K562 (cell line): Measurements from ENCODE around the gene GLP2R. TPM values are rescaled to one million over a fixed set of nuclear protein-coding genes. Genes with fewer than 3 reads are reported as not detected.

Experiments
- ATAC-seq: fragments of 200-7000 bp; cut with Tn5 transposase; 3 replicates; pipeline ENCODE4 v1.9.1; 2020; ENCODE audit warnings: moderate library complexity
- BruUV-seq: library from RNA; stranded (reverse); fragments of 400-500 nt; replicated peaks from 2 replicates; lab custom pipeline; 2021; lab: Mats Ljungman, UMichigan
- CTCF ChIA-PET: fragments of 300-600 bp; formaldehyde crosslinking; extraction: SDS; loops from one replicate; lab custom pipeline; 2021; ENCODE audit warnings: low intra/inter-chr PET ratio; lab: Yijun Ruan, JAX
- POLR2A ChIA-PET: fragments of 300-600, 350-650 bp; sonication (Branson Sonifier 250); formaldehyde crosslinking; extraction: SDS; loops from one replicate; lab custom pipeline; 2021; ENCODE audit warnings: antibody characterized with exemption, inconsistent platforms; lab: Yijun Ruan, JAX
- DNase-seq, 4 experiments: peaks; one replicate each; pipeline versions ENCODE4 v3.0.0 to v3.0.0-alpha.2; 2011 to 2018; ENCODE audit warnings: low spot score in 3 of 4, mixed read lengths in 3 of 4; ENCODE audit errors: extremely low read depth in 1 of 4
- FAIRE-seq: peaks from 2 replicates; lab custom pipeline; 2011; peaks lifted over from hg19 to GRCh38; lab: Jason Lieb, UNC
- H2AFZ ChIP-seq: 2 replicates; pipeline ENCODE4 v1.6.0; 2011; ENCODE audit warnings: low read depth, low read length, control low read depth, inconsistent platforms
- H3K27ac ChIP-seq: fragments of 200-600 bp; 3 replicates; pipeline ENCODE4 v1.8.0; 2011; ENCODE audit warnings: low read depth, mild to moderate bottlenecking, control low read depth, inconsistent platforms, low read length, moderate library complexity, mixed read lengths; ENCODE audit errors: extremely low read depth
- H3K27me3 ChIP-seq, 2 experiments: fragments of 300-600 bp in 1 of 2; 2 replicates in 1 of 2; 3 replicates in 1 of 2; pipeline versions ENCODE4 v1.6.0 to v1.8.0; 2011; ENCODE audit warnings: inconsistent platforms in 2 of 2, low read length in 2 of 2, mild to moderate bottlenecking in 1 of 2, mixed read lengths in 1 of 2, moderate library complexity in 1 of 2; ENCODE audit not compliant: control insufficient read depth in 2 of 2, insufficient read depth in 2 of 2
- H3K36me3 ChIP-seq: fragments of 300-600 bp; 3 replicates; pipeline ENCODE4 v1.8.0; 2011; ENCODE audit warnings: mild to moderate bottlenecking, low read length, inconsistent platforms; ENCODE audit not compliant: control insufficient read depth, insufficient read depth
- H3K4me1 ChIP-seq, 2 experiments: fragments of 200-600 bp in 1 of 2; replicated peaks in 1 of 2; 2 replicates in 1 of 2; 3 replicates in 1 of 2; pipeline versions ENCODE4 v1.5.1 to v1.8.0; 2011; ENCODE audit warnings: inconsistent platforms in 2 of 2, low read length in 2 of 2, mild to moderate bottlenecking in 1 of 2, mixed read lengths in 1 of 2, moderate library complexity in 1 of 2; ENCODE audit not compliant: control insufficient read depth in 2 of 2, insufficient read depth in 2 of 2
- H3K4me2 ChIP-seq: 2 replicates; pipeline ENCODE4 v1.6.1; 2011; ENCODE audit warnings: low read length, control low read depth, inconsistent platforms, mixed read lengths; ENCODE audit not compliant: insufficient read depth
- H3K4me3 ChIP-seq: fragments of 200-600 bp; sonication (generic), shearing (Covaris generic); 2 replicates; pipeline ENCODE4 v1.5.1; 2016; ENCODE audit warnings: control low read depth, inconsistent platforms
- H3K79me2 ChIP-seq: fragments of 200-600 bp; 3 replicates; pipeline ENCODE4 v1.8.0; 2011; ENCODE audit warnings: low read length, inconsistent platforms; ENCODE audit not compliant: control insufficient read depth, insufficient read depth
- H3K9ac ChIP-seq, 2 experiments: 2 replicates each; pipeline versions ENCODE4 v1.6.0 to v1.6.1; 2011; ENCODE audit warnings: low read depth in 2 of 2, low read length in 2 of 2, control low read depth in 1 of 2, inconsistent platforms in 1 of 2, mild to moderate bottlenecking in 1 of 2, mixed read lengths in 1 of 2; ENCODE audit not compliant: insufficient read depth in 1 of 2
- H3K9me1 ChIP-seq: one replicate; pipeline ENCODE4 v1.6.0; 2011; ENCODE audit warnings: inconsistent platforms, mild to moderate bottlenecking, low read length, moderate library complexity; ENCODE audit not compliant: control insufficient read depth, insufficient read depth
- H3K9me3 ChIP-seq: replicated peaks from 2 replicates; pipeline ENCODE4 v1.5.1; 2011; ENCODE audit warnings: low read depth, low read length, inconsistent platforms; ENCODE audit not compliant: control insufficient read depth, insufficient read depth
- H4K20me1 ChIP-seq: replicated peaks from 2 replicates; pipeline ENCODE4 v1.6.1; 2011; ENCODE audit warnings: low read length, inconsistent platforms, mixed read lengths; ENCODE audit not compliant: control insufficient read depth, insufficient read depth
- CBX5 ChIP-seq: IDR thresholded peaks from 2 replicates; pipeline ENCODE4 v1.6.1; 2014; ENCODE audit warnings: low read depth, borderline replicate concordance
- CTCFL ChIP-seq: IDR thresholded peaks from 2 replicates; pipeline ENCODE4 v1.6.1; 2011; ENCODE audit warnings: borderline replicate concordance, low read depth, mild to moderate bottlenecking, moderate library complexity, low read length; ENCODE audit not compliant: insufficient read depth, poor library complexity, severe bottlenecking
- KLF16 ChIP-seq: IDR thresholded peaks from 2 replicates; pipeline ENCODE4 v1.6.1; 2016; ENCODE audit warnings: antibody characterized with exemption
- REST ChIP-seq, 2 experiments: fragments of 450-650 bp; formaldehyde crosslinking in 1 of 2; IDR thresholded peaks; 2 replicates each; pipeline versions ENCODE4 v1.4.0 to v1.6.1; 2014 to 2020; ENCODE audit warnings: mild to moderate bottlenecking in 2 of 2, borderline replicate concordance in 1 of 2, low read depth in 1 of 2
- RFX1 ChIP-seq: fragments of 450-650 bp; IDR thresholded peaks from 2 replicates; pipeline ENCODE4 v1.6.1; 2016; ENCODE audit warnings: mild to moderate bottlenecking, moderate library complexity
- TBL1XR1 ChIP-seq, 2 experiments: IDR thresholded peaks; 2 replicates each; pipeline ENCODE4 v1.6.1; 2012; ENCODE audit warnings: improper control_type of control experiment in 2 of 2, low read length in 2 of 2, mild to moderate bottlenecking in 1 of 2
- WGBS: fragments of 100-300 bp; shearing (Covaris generic); methylation state at CpG from one replicate; pipeline ENCODE4 v1.1.6; 2016; ENCODE audit warnings: low coverage, mixed read lengths; ENCODE audit not compliant: insufficient coverage; ENCODE audit errors: missing lambda C conversion rate; 5-methylcytosine and 5-hydroxymethylcytosine counted together
- in situ Hi-C: fragments of 300-500 bp; cut with MboI; formaldehyde crosslinking; loops from 4 replicates; pipeline ENCODE4 v1.15.0; 2018; ENCODE audit warnings: inconsistent platforms, mixed read lengths
- intact Hi-C: fragments of 100-400 bp; cut with micrococcal nuclease; formaldehyde crosslinking; loops from 2 replicates; pipeline ENCODE4 v1.14.2; 2022
- polyA plus RNA-seq, 8 experiments: library from polyadenylated mRNA; depleted of rRNA in 4 of 8; stranded (reverse) in 5 of 8; unstranded in 3 of 8; fragments of >200 nt; fragmentation: Nextera tagmentation in 2 of 8; fragmentation: Illumina TruSeq in 1 of 8; extraction: Ambion mirVana in 2 of 8; extraction: Trizol in 1 of 8; gene quantifications; 2 replicates each; pipeline versions ENCODE4 v1.2.1 to v1.2.3, GENCODE V29; 2011 to 2014; ENCODE audit warnings: inconsistent platforms in 1 of 8, missing spikeins in 1 of 8
- total RNA-seq, 7 experiments: library from RNA; depleted of rRNA in 6 of 7; stranded (reverse); fragments of >200 nt in 6 of 7; fragmentation: Illumina TruSeq in 2 of 7; extraction: Trizol in 2 of 7; gene quantifications; 2 replicates each; pipeline versions ENCODE4 v1.2.1 to v1.2.3, GENCODE V29; 2011 to 2021; ENCODE audit warnings: low replicate concordance in 1 of 7

The GLP2R gene
- total and polyA plus RNA-seq, 9 of the 15 experiments (the other 6 are each of a cell fraction or from before 2014, with no cell fraction given): not detected

GRCh38 chr17:9805769-9806168, 20.0 kb upstream of the GLP2R start:
- H3K36me3 ChIP-seq: no peaks in the 10 kb centered on the region
- H2AFZ ChIP-seq: no peak overlapping the region
- CTCF ChIA-PET: no interaction called here
- ATAC-seq: no peak
- intact Hi-C loops: no loop called here
- POLR2A ChIA-PET: interaction anchor here (0.6 kb wide), 1 partner anchor 34 kb away, joined by 3 read pairs; no protein-coding TSS in a partner anchor
- H3K4me1 ChIP-seq: no peaks in the 10 kb centered on the region
- no peak overlapping the region for H3K4me3 ChIP-seq
- H3K9me1 ChIP-seq: no peaks in the 10 kb centered on the region
- TF ChIP-seq KLF16 (peak; percentile 67; the same call in 1 of the 2 replicates), REST (IDR thresholded peaks at IDR 0.05; ENCODE audit: borderline replicate concordance) (peak; percentile 92), REST (CRISPR knock-in tag; IDR thresholded peaks at IDR 0.05; ENCODE audit: low read depth) (no peak), CTCFL (no peak), TBL1XR1 (IDR thresholded peaks at IDR 0.05; ENCODE audit: low read length in 2 of 2) (no peak), RFX1 (peak; percentile 18; the same call in 1 of the 2 replicates), CBX5 (no peak)
- TF ChIP-seq, all 486 proteins: peak for 3
- H3K27ac ChIP-seq: no peak overlapping the region
- H3K4me2 ChIP-seq: no peak overlapping the region
- no peak for DNase-seq
- WGBS: 0% methylated on average over 4 of the region's 4 CpGs
- no peaks in the 10 kb centered on the region for H3K9me3 ChIP-seq
- peaks cover 0 to 5% of the 10 kb centered on the region in 2 experiments; a peak in 1 of 5 replicates for H3K27me3 ChIP-seq
- in situ Hi-C loops: no loop called here
- no peaks in the 10 kb centered on the region for H3K79me2 ChIP-seq
- no TSS peak for BruUV-seq
- H3K9ac ChIP-seq: no peak overlapping the region
- FAIRE-seq: no peak
- H4K20me1 ChIP-seq: no peaks in the 10 kb centered on the region
